ENCODE results near the gene COL23A1. TPM values are rescaled to one million over a fixed set of nuclear protein-coding genes. Genes with fewer than 3 reads are reported as not detected.
A peak's percentile ranks its signal among the peaks of the same experiment; 100 is the strongest.

Gene COL23A1
- polyA plus RNA-seq, 3 donors, result 0.11 to 0.21 TPM; not detected in 1

GRCh38 chr5:178540526-178540925 lies 49.7 kb downstream of the COL23A1 start:
- Mint-ChIP-seq H3K27me3 (ENCODE audit: low read depth in 3 of 3) (peaks cover 0 to 2% (median 0%) of the 10 kb centered on the region in 3 donors), H3K4me3 (no peak overlapping the region), H3K27ac (peak overlapping the region in 1 of 7 donors; percentile 62), H3K4me1 (peaks cover 74% of the 10 kb centered on the region), H3K9me3 (peaks cover 0 to 3% (median 0%) of the 10 kb centered on the region in 7 donors), H3K36me3 (no peaks in the 10 kb centered on the region)
- WGBS (ENCODE audit: insufficient coverage), result 100% methylated on average over 2 of the region's 6 CpGs
- no peaks in the 10 kb centered on the region for H3K9me3 ChIP-seq (replicated peaks in 1 of 2; ENCODE audit: control insufficient read depth in 1 of 2, insufficient read depth in 1 of 2, low read length in 2 of 2)
- intact Hi-C loops (cut with micrococcal nuclease), result no loop called here
- no peak for TF ChIP-seq CTCF (IDR thresholded peaks at IDR 0.05)
- no peaks in the 10 kb centered on the region for H3K27me3 ChIP-seq (ENCODE audit: control insufficient read depth in 2 of 2, insufficient read depth in 2 of 2, low read length in 2 of 2)
- H3K36me3 ChIP-seq (replicated peaks in 1 of 2; ENCODE audit: control insufficient read depth in 1 of 2, insufficient read depth in 2 of 2, low read length in 2 of 2), result no peaks in the 10 kb centered on the region
- H3K4me1 ChIP-seq (ENCODE audit: control insufficient read depth in 1 of 2, insufficient read depth in 2 of 2, low read length in 2 of 2), result peaks cover 66 to 71% of the 10 kb centered on the region in 2 donors
- peaks cover 36% of the 10 kb centered on the region for H3K79me2 ChIP-seq (ENCODE audit: insufficient read depth, low read length)
- no peaks in the 10 kb centered on the region for H4K20me1 ChIP-seq (ENCODE audit: insufficient read depth, low read length)
- H2AFZ ChIP-seq (ENCODE audit: insufficient read depth, low read depth, low read length, poor library complexity, severe bottlenecking), result no peak overlapping the region
- H3K9ac ChIP-seq (ENCODE audit: insufficient read depth, low read length, poor library complexity, severe bottlenecking), result no peak overlapping the region
- no peak overlapping the region for H3K4me2 ChIP-seq (replicated peaks; ENCODE audit: extremely low read depth, low read length, poor library complexity, severe bottlenecking)
- no peak overlapping the region for H3K4me3 ChIP-seq (replicated peaks in 1 of 3; ENCODE audit: low read depth in 2 of 3, low read length in 3 of 3)
- DNase-seq, result no peak
- peak overlapping the region in 1 of 2 donors; percentile 3 for H3K27ac ChIP-seq (ENCODE audit: low read depth in 1 of 2, low read length in 2 of 2)

- peak overlapping the region; percentile 62 to 64 for H3K27ac ChIP-seq (ENCODE audit: low read depth in 1 of 2, low read length in 2 of 2)
- Mint-ChIP-seq H3K27ac (peak overlapping the region; percentile 54 to 86 (median 82)), H3K27me3 (ENCODE audit: low read depth in 3 of 3) (no peaks in the 10 kb centered on the region), H3K36me3 (no peaks in the 10 kb centered on the region), H3K9me3 (no peaks in the 10 kb centered on the region), H3K4me3 (peak overlapping the region; percentile 48 to 74), H3K4me1 (peaks cover 81% of the 10 kb centered on the region)
- no peaks in the 10 kb centered on the region for H4K20me1 ChIP-seq (ENCODE audit: insufficient read depth, low read length)
- no peaks in the 10 kb centered on the region for H3K36me3 ChIP-seq (replicated peaks in 1 of 2; ENCODE audit: control insufficient read depth in 1 of 2, insufficient read depth in 2 of 2, low read length in 2 of 2)
- H3K4me2 ChIP-seq (replicated peaks; ENCODE audit: extremely low read depth, low read length, poor library complexity, severe bottlenecking), result peak overlapping the region; percentile 51
- H2AFZ ChIP-seq (ENCODE audit: insufficient read depth, low read depth, low read length, poor library complexity, severe bottlenecking), result peak overlapping the region; percentile 72
- intact Hi-C loops (cut with micrococcal nuclease), result no loop called here
- H3K9ac ChIP-seq (ENCODE audit: insufficient read depth, low read length, poor library complexity, severe bottlenecking), result no peak overlapping the region
- 0% methylated on average over 2 of the region's 7 CpGs for WGBS (ENCODE audit: insufficient coverage)
- H3K79me2 ChIP-seq (ENCODE audit: insufficient read depth, low read length), result peaks cover 33% of the 10 kb centered on the region
- H3K9me3 ChIP-seq (replicated peaks in 1 of 2; ENCODE audit: control insufficient read depth in 1 of 2, insufficient read depth in 1 of 2, low read length in 2 of 2), result no peaks in the 10 kb centered on the region
- DNase-seq, result peak in 1 of 3 donors; percentile 35
- H3K27me3 ChIP-seq (ENCODE audit: control insufficient read depth in 2 of 2, insufficient read depth in 2 of 2, low read length in 2 of 2), result no peaks in the 10 kb centered on the region
- H3K4me1 ChIP-seq (ENCODE audit: control insufficient read depth in 1 of 2, insufficient read depth in 2 of 2, low read length in 2 of 2), result peaks cover 71 to 75% of the 10 kb centered on the region in 2 donors
- H3K4me3 ChIP-seq (replicated peaks in 1 of 3; ENCODE audit: low read depth in 2 of 3, low read length in 3 of 3), result peak overlapping the region in 1 of 3 experiments; percentile 35
- TF ChIP-seq CTCF (IDR thresholded peaks at IDR 0.05), result no peak
Measured at GRCh38 chr5:178538741-178539229, 51.4 kb downstream of the COL23A1 start.
